Adrenal gland (tissue), 5 donors: ENCODE results near the gene TSPAN9.

Experiments
- CTCF ChIP-seq, 6 experiments: fragments of 450-650 bp in 4 of 6; fragments of 200-600 bp in 2 of 6; sonication (generic) in 1 of 6; IDR thresholded peaks; 1 replicate in 5 of 6; 2 replicates in 1 of 6; pipeline versions ENCODE4 v1.5.1 to v1.8.0; 2016 to 2021; ENCODE audit warnings: antibody characterized with exemption in 6 of 6, mild to moderate bottlenecking in 2 of 6, moderate library complexity in 1 of 6
- POLR2A ChIP-seq, 2 donors: fragments of 450-650 bp; IDR thresholded peaks; one replicate each; pipeline ENCODE4 v1.6.1; 2017; ENCODE audit warnings: antibody characterized with exemption in 2 of 2, mild to moderate bottlenecking in 2 of 2, moderate library complexity in 1 of 2
- donor health status: DM: no; HTN: no; CAD: no.

- TF ChIP-seq CTCF (IDR thresholded peaks at IDR 0.05), result no peak
- TF ChIP-seq POLR2A (IDR thresholded peaks at IDR 0.05), result no peak
Observed at GRCh38 chr12:3154006-3154405, 76.8 kb downstream of the TSPAN9 start.
